Hematopoietic multipotent progenitor cell treated with erythropoietin and hydrocortisone succinate and interleukin-3 and kit ligand, for 6 days (in vitro differentiated cells): ENCODE data around the gene NTM.

Source experiments
- DNase-seq: peaks from one replicate; pipeline ENCODE4 v3.0.0-alpha.2; 2015

Gene NTM

DNA sequence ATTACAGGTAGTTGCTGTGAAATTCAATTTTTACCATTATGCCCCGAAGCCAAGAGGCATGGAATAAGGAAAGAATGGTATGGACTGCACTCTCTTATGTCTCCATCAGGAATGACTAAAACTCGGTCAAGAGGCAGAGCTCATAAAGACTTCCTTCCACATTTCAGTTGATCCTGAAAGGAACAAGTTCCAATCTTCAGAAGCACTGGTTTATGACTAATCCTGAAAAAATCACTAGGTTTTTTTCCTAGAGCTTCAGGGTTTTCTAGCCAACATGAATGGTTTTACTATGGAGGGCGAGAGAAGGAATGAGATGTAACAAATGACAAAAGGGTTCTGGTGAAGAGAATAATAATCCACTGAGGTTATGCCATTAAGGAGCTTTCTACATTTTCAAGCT lies 832.2 kb downstream of the NTM start:
- no peak for DNase-seq

DNA sequence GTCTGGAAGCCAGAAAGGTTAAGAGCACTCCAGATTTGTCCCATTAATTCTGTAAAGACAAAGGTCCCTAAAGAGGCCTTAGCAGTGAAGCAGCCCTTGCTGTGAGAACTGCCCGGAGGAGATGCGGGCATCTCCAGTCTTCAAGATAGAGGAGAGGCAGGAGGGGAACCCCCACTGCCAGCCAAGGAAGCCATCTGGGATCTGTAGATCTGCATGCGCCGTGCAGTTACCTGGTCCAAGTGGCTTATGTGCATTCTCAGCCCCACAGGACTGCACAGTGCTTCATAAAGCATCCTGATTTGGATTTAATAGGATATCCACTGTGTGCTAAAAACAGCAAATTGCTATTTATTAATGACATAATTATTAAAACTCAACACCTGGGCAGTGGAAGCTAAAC lies 834.6 kb downstream of the NTM start:
- no peak for DNase-seq

DNA sequence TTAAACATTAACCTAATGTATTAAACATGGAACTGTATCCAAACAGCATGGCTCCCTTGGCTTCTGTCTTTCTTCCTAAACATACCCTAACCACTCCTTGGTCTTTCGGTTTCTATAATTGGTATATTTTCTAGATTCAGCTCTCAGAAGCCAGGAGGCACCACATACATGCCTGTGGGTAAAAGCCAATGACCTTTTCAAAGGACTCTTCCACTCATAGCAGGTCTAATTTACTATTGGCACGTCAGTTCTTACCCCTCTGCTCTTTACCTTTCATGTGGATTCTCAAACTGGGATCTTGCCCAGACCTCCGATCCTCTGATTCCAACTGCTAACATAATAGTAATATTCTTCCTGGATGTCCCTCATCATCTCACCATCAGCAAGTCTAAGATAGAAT lies 835.1 kb downstream of the NTM start:
- DNase-seq = no peak

DNA sequence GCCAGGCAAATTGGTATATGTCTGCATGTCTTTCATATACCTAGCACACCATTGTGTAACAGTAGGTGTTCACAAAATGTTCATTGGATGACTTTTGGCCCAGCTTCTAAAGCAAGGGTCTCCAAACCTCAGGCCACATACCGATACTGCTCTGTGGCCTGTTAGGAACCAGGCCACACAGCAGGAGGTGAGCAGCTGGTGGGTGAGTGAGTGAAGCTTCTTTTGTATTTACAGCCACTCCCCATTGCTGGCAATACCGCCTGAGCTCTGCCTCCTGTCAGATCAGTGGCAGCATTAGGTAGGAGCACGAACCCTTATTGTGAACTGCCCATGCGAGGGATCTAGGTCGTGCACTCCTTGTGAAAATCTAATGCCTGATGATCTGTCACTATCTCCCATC lies 836.6 kb downstream of the NTM start:
- DNase-seq = no peak

DNA sequence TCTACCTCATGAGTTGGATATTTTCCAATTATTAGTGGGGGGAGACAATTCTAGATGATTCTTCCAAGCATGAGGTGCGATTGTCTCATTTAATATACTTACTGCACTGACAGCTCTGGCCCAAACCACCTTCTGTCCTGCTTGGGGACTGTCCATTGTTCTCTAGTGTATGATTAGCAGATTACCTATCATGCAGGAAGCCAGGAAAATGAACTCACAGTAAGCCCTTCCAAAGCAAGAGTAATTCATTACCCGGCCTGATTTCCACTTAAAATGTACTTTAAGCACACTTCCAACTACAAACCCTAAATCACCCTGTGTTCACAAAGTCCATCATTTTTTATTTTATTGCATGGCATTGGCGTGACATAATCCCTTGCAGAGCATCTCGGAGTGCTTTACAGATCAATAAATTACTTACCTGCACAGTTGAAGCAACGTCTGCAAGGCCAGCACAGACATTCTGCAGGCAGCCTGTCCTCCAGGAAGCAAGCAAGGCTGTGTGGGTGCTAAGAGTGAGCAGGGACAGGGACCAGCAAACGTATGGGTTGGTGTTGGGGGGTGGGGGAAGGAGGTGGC lies 838.2 kb downstream of the NTM start:
- no peak for DNase-seq

DNA sequence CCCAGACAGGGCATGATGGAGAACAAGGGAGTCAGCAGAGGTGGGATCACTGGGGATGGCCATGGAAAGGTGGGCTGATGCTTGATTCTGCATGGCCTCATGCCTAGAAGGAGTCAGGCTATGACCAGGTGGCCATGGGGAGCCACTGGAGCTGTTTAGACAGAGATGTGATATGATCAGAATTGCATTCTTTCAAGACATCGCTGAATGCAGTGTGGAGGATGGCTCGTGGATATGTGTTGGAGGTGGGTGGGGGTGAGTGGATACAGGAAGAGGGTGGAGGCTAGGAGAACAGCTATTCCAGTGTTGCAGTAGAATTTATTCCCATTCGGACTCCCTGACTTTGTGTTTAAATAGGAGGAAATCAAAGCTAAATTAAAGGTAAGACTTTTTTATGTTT lies 841.1 kb downstream of the NTM start:
- no peak for DNase-seq

DNA sequence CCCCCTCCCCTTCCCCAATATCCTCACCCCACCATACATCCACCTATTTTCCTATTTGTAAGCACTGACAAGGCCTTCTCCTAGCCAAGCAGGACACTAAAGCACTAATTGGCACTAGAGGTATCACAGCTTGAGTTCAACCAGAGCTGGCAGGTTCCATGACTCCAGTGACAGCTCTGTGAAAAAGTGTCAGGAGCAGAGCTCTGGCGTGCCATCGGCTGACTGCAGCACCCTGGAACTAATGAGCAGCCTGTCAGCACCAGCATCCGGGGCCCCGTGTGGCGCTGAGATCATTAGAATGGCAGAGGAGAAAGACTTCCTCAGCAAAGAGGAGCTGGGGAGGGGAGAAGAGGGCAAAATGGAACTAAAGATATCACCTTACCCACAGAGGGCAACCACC lies 847.4 kb downstream of the NTM start:
- no peak for DNase-seq

DNA sequence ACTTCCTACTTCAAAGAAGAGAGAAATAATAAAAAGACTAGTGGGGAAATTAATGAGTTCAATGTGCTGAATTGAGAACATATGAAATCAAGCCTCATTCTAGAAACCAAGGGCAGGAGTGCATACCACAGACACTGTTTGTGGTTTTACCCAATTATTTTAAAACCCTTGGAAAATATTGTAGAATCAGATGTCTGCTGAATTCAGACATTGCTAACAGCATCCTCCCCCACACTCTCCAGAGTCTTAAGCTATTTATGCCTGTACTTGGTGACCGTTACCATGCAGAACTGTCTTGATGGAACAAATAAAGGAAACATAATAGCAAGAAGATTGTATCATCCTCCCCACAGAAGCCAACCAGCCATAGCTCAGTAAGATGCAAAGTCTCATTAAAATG lies 850.1 kb downstream of the NTM start:
- no peak for DNase-seq

DNA sequence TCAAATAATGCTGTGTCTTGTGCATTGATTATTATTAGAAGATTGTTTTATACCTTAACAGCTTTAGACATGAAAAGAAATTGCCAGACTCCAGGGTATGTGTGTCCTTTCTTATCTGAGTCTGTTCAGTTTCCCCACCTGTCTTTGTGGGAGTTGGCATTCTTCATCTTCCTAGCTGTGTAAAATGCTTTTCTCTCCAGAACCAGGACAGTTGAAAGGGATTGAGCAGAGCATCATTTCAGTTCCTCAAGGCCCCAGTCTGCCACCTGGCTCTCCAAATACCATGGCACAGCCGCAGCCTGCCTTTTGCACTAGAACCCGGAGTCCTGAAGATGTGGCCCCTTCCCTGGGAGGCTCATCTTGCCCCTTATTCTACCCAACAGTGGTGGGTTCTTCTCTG lies 851.9 kb downstream of the NTM start:
- no peak for DNase-seq

DNA sequence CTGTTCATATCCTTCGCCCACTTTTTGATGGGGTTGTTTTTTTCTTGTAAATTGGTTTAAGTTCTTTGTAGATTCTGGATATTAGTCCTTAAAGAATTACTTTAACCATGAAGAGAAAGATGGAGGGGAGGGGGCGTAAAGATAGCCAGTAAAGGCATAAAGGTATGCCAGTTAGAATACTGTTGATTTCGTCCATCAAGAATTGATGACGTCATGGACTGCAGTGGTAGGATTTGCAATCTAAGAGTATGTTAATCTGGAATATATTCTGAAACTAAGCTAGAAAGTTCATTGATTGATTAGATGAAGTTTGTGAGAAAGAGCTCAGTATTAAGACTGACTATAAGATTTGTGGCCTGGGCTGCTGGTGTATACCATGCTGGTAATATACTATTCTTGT lies 856.1 kb downstream of the NTM start:
- DNase-seq = no peak

DNA sequence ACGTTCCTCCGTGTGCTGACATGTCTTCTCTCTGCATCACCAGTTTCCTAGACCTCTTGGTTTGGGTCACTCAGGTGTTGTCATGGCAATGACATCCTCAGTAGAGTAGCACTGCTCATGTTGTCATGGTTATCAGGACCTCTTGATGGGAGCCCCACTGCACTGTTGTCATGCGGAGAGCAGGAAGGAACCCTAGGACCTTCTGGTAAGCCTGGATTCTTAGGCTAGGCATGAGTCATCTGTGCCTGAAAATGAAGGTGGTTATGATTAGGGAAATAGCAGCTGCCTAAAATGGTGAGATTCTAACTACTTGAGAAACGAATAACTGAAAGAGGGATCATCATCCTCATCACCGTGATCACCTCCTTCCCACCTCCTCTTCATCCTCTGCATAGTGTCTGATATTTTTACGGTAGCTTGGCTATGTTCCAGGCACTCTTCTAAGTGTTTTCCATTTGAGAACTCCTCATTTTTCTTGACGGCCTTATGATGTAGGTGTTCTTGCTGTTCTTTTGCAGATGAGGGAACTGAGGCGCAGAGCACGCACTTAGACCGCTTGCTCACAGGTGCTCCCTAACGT lies 858.4 kb downstream of the NTM start:
- no peak for DNase-seq

DNA sequence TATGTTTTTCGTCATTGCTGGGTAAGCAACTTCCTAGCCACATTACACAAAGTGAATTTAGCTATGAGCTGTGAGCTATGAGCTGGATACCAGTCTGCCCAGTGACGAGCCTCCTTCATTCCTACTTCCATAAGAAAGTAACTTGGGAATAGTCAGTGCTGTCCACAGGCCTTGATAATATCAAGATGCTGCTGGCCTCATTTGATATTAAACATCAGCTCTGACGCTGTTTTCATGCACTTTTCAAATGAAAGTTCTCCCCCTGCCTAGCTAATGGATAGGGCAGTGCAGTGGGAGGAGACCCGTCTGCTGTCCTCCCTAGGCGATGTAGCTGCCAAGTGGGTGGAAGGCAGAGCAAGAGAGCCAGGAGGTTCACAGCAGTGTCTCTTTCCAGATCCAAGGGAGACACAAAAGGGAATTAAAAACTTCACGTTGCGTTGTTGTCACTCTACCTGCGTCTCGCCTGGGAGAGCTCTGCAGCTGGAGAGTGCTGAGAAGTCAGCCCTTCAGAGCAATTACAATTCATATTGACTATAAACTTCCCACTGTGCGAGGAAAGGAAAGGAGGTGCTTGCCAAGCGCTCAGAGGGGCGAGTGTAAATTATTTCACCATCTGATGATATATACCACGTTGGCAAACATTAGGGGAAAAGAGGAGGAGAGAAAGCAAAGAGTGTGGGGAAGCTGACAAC lies 861.4 kb downstream of the NTM start:
- no peak for DNase-seq

DNA sequence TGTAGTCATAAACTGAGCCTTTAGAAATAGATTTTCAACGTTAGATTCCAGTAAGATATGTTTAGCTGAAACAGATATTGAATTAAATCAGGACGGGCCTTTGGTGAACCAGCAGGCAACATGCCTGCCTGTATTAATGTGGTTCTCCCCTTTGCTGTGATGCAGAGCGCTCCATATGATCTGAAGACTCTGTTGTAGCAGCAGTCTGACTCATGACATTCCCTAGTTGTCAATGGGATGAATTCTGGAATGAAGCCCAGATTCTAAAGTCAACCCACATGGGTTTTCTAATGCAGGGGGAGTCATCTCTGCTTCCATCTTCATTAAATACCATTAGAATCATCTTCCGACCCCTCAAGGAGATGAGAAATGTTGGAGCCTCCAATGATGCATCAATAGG lies 864.5 kb downstream of the NTM start:
- DNase-seq = no peak

DNA sequence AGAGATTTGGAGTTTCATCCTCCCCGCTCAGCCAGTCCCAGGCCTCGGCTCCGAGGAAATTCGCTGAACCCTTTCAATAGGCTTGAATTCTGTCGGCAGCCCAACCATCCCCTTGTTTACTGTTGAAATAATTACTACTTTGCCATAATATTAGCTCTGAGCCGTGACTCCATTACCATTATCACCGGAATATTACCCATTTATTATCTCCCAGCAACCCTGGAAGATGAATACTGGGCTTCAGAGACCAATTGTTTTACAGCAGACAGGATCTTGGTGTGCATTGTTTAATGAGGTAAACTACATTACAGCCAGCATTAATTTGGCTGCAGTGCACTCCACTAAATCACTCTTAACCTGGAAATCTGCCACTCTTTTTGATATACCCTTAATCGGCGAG lies 867.4 kb downstream of the NTM start:
- no peak for DNase-seq

DNA sequence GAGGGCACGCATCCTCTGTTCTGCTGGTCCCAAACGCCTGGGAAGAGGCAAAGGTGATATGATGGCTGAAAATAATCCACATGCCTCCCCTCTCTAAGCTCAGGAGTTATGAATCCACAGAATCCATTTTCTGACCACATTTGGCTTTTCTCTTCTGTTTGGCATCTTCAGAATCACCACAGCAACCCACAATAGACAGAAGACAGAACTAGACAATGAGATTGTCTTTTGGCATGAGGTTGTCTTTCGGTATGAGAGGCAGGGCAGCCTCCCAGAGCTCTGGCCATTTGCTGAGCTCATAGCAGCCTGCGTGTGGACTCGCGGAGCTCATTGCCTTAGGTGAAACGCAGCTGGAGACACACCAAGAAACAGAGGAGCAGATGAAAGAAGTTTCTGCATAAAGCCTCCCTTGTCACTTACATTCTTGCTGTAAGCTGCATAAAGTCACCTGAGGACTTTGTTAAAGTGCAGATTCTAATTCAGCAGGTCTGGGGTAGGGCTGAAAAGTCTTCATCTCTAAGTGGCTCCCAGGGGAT lies 868.0 kb downstream of the NTM start:
- DNase-seq = no peak

DNA sequence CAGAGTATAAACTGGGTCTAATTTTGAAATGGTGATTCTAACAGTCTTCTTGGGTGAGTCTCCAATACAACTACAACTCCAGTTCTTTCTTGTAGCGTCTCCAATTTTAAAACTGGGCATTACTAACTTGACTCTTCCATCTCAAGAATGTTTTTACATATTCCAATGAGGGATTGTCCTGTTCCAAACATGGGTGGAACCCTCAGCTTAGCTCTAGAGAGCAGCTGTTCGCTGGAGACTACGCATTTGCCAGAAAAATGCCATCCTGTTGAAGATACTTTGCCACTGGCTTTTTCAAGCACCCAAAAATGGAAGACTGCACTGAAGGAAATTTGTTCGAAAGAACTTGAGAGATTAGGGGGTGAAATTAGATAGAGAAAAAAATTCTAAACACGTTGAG lies 870.0 kb downstream of the NTM start:
- no peak for DNase-seq

DNA sequence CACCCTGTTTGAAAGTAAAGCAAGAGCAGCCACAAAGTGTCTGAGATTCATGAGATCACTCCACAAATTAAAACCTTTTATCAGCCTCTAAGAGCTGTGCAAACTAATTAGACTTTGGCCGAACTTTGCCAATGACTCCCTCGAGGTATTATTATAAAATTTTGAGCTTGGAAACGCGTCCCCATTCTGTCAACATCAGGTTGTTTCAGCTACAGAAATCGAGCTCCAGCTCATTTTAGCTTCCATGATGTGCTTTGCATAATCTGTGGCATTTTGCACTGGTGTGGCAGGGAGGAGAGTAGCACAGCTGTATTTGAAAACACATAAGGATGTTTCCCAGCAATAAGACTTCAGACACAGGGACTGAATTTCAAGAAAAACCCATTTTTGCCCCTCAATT lies 872.2 kb downstream of the NTM start:
- DNase-seq = no peak

DNA sequence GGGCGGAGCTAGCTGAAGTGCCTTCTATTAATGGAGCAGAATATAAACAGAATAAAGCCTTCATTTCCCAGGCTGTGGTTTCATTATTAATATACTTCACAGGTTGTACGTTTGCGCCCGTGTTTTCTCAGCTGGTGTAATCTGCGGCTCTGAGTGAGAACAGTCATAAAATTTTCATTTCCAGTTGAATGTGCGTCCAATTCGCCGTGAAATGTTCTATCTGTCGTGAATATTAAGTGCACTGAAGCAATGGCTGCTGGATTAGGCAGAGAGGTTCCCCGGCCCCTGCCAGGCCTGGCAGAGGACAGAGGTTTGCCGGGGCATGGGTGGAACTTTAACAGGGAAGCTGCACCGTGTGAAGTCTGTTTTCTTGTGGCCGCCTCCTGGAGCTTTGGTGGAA lies 874.4 kb downstream of the NTM start:
- DNase-seq = no peak

DNA sequence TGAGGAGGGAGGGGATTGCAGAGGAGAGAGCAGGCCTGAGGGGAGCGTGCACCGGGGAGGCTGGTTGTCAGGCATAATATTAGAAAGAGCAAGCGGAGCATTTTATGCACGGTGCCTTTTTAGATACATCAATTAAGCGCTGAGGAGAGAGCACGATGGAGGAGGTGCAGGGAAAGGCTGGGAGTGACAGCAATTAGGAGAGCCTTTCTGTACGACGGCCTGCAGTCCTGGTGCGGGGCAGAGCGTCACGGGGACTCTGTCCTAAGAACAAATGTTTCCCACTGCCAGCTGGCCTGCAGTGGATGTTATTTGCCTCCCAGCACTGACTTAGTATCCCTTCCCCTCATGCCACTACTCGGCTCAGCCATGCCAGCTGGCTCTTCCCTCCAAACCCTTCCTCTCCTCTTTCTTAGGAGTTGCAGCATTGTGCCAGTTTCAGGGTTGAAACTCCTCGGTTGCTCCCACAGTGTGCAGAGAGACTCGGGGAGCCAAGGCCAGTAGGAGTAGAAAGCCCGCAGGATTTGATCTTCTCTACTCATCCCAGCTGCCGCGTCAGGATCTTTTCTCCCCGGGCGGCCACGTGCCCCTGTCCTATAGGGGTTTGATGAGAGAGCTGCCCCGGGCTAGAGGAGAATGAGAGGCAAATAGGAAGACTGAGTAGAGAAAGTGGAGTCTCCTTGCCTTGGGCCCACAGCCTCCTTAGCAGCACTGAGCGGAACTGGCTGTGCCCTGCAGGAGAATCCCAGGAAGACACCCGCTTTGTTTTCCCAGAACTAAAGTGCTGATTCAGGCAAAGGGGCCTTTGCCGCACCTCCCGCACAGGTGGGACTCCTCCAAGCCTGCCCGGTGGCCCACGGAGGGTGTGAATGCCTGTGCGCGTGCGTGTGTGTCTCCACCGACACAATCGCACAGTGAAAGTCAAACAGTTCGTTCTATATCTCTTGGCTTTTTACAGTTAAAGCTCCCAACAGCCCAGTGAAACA lies 875.3 kb downstream of the NTM start:
- no peak for DNase-seq

DNA sequence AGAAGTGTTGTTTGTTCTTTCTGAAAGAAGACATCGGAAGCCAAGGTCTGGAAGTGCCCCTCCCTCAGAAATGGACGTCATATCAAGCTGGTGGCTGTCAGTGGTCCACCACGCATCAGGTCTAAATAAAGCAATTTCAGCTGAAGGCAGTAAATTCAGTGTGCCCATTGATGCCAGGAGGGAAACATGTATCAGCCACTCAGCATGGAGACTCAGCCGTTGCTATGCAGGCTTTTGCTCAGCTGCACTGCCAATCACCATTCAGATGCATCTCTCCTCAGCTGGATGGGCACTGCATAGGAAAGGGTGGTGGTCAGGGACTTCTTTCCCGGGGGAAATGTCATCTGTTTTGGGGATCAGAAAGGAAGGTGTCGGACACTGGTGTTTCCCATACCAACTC lies 878.2 kb downstream of the NTM start:
- no peak for DNase-seq

DNA sequence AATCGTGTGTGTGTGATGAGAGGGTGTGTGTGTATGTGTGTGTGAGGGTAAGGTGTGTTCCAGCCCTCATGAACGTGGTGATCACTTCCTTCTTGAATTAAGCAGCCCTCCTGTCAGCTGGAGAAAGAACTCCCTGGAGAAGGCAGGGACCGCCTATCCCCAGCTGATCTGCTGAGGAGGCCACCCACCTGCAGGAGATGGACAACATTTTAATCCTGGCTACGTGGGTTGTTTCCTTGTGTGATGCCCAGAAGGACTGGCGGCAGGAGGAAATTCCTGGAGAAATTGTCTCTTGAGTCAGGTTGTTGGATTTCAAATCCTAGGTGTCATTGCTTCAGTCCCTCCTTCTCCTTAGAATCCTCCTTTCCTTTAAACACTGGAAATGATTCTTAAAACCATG lies 878.8 kb downstream of the NTM start:
- DNase-seq = no peak

DNA sequence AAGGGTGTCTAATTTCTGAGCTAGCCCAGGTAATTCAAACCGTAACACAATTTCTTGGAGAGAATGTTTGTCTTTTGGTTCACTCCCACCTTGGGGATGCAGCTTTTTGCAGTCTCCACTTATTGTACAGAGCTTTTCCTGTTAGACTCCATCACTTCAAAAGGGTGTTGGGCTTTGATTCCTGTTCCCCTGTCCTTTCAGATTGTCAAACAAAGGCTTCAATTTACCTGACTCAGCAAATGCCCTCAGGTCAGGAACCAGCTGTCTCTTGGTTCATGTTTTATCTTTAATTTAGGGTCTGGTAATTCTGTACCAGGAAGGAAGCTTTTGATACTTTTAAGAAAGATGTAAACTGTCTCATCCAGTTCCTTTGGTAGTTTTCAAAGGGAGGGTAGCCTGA lies 880.6 kb downstream of the NTM start:
- no peak for DNase-seq

DNA sequence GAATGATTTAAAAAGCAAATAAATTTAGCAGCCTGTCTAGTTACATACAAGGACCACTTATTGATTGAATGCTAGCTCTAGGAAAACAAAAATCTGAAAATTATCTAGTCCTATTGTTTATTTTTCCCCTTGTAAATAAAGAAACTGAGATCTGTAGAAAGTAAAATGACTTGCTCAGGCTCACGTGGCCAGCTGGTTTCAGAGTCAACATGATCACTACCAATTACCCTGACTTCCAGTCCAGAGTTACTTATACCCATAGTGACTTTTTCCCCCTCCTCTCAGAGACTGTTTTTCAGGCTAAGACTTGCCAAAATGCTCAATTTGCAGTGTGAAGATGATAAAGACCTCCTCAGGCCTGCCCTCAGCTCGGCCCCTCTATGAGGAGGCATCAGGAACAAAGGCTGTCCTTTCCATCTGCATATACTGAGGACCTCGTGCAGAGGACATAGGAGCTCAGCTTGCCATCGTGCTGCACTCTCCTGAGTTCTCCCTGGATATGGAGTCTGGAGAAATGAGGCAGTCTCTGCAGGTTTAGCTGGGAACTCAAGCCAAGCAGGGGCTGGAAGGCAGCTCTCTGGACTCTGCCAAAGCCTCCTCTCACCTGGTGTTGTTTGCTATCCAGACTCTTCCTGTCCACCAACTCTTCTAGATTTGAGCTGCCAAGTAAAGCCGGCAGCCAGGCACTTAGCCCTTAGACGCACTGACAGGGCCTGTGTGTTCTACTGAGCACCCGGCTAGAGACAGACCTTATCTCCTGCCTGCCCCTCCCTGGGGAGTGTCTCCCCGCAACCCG lies 883.3 kb downstream of the NTM start:
- DNase-seq = no peak
